ENCODE measurements around the gene SUGP1.

DNA sequence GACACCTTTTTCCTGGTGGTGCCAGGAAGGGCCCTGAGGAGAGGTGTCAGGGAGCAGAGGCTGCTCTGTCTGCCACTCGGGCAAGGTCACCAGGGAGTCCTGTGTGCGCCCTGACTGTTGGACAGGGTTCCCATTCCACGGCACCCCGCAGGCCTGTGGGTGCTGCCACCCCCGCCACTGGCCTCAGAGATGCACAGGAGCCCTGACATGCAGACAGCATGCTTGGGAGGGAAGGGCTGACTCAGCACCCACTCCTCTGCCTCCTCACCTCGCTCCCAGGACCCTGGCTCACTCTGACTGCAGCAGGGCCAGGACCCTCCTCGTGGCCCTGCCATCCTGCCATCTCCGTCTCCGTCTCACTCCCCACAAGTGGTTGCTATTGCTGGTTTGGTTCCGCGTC lies 25.7 kb upstream of the SUGP1 start:
- TF ChIP-seq CTCF (IDR thresholded peaks at IDR 0.05) (no peak), RELA (CRISPR knock-in tag; IDR thresholded peaks at IDR 0.05; ENCODE audit: borderline replicate concordance) (no peak), CBFB (CRISPR knock-in tag; IDR thresholded peaks at IDR 0.05; ENCODE audit: low read depth) (no peak), ZSCAN18 (CRISPR knock-in tag; IDR thresholded peaks at IDR 0.05) (no peak), SP1 (CRISPR knock-in tag; conservative IDR thresholded peaks at IDR 0.05) (no peak)
